K562 (cell line): ENCODE results near the gene NLGN4Y. TPM values are rescaled to one million over a fixed set of nuclear protein-coding genes. Genes with fewer than 3 reads are reported as not detected.

Experiments used
- ATAC-seq: fragments of 200-7000 bp; cut with Tn5 transposase; 3 replicates; pipeline ENCODE4 v1.9.1; 2020; ENCODE audit warnings: moderate library complexity
- BruUV-seq: library from RNA; stranded (reverse); fragments of 400-500 nt; replicated peaks from 2 replicates; lab custom pipeline; 2021; lab: Mats Ljungman, UMichigan
- CTCF ChIA-PET: fragments of 300-600 bp; formaldehyde crosslinking; extraction: SDS; loops from one replicate; lab custom pipeline; 2021; ENCODE audit warnings: low intra/inter-chr PET ratio; lab: Yijun Ruan, JAX
- POLR2A ChIA-PET: fragments of 300-600, 350-650 bp; sonication (Branson Sonifier 250); formaldehyde crosslinking; extraction: SDS; loops from one replicate; lab custom pipeline; 2021; ENCODE audit warnings: antibody characterized with exemption, inconsistent platforms; lab: Yijun Ruan, JAX
- DNase-seq, 4 experiments: peaks; one replicate each; pipeline versions ENCODE4 v3.0.0 to v3.0.0-alpha.2; 2011 to 2018; ENCODE audit warnings: low spot score in 3 of 4, mixed read lengths in 3 of 4; ENCODE audit errors: extremely low read depth in 1 of 4
- FAIRE-seq: peaks from 2 replicates; lab custom pipeline; 2011; peaks lifted over from hg19 to GRCh38; lab: Jason Lieb, UNC
- H2AFZ ChIP-seq: 2 replicates; pipeline ENCODE4 v1.6.0; 2011; ENCODE audit warnings: low read depth, low read length, control low read depth, inconsistent platforms
- H3K27ac ChIP-seq: fragments of 200-600 bp; 3 replicates; pipeline ENCODE4 v1.8.0; 2011; ENCODE audit warnings: low read depth, mild to moderate bottlenecking, control low read depth, inconsistent platforms, low read length, moderate library complexity, mixed read lengths; ENCODE audit errors: extremely low read depth
- H3K27me3 ChIP-seq, 2 experiments: fragments of 300-600 bp in 1 of 2; 2 replicates in 1 of 2; 3 replicates in 1 of 2; pipeline versions ENCODE4 v1.6.0 to v1.8.0; 2011; ENCODE audit warnings: inconsistent platforms in 2 of 2, low read length in 2 of 2, mild to moderate bottlenecking in 1 of 2, mixed read lengths in 1 of 2, moderate library complexity in 1 of 2; ENCODE audit not compliant: control insufficient read depth in 2 of 2, insufficient read depth in 2 of 2
- H3K36me3 ChIP-seq: fragments of 300-600 bp; 3 replicates; pipeline ENCODE4 v1.8.0; 2011; ENCODE audit warnings: mild to moderate bottlenecking, low read length, inconsistent platforms; ENCODE audit not compliant: control insufficient read depth, insufficient read depth
- H3K4me1 ChIP-seq, 2 experiments: fragments of 200-600 bp in 1 of 2; replicated peaks in 1 of 2; 2 replicates in 1 of 2; 3 replicates in 1 of 2; pipeline versions ENCODE4 v1.5.1 to v1.8.0; 2011; ENCODE audit warnings: inconsistent platforms in 2 of 2, low read length in 2 of 2, mild to moderate bottlenecking in 1 of 2, mixed read lengths in 1 of 2, moderate library complexity in 1 of 2; ENCODE audit not compliant: control insufficient read depth in 2 of 2, insufficient read depth in 2 of 2
- H3K4me2 ChIP-seq: 2 replicates; pipeline ENCODE4 v1.6.1; 2011; ENCODE audit warnings: low read length, control low read depth, inconsistent platforms, mixed read lengths; ENCODE audit not compliant: insufficient read depth
- H3K4me3 ChIP-seq: fragments of 200-600 bp; sonication (generic), shearing (Covaris generic); 2 replicates; pipeline ENCODE4 v1.5.1; 2016; ENCODE audit warnings: control low read depth, inconsistent platforms
- H3K79me2 ChIP-seq: fragments of 200-600 bp; 3 replicates; pipeline ENCODE4 v1.8.0; 2011; ENCODE audit warnings: low read length, inconsistent platforms; ENCODE audit not compliant: control insufficient read depth, insufficient read depth
- H3K9ac ChIP-seq, 2 experiments: 2 replicates each; pipeline versions ENCODE4 v1.6.0 to v1.6.1; 2011; ENCODE audit warnings: low read depth in 2 of 2, low read length in 2 of 2, control low read depth in 1 of 2, inconsistent platforms in 1 of 2, mild to moderate bottlenecking in 1 of 2, mixed read lengths in 1 of 2; ENCODE audit not compliant: insufficient read depth in 1 of 2
- H3K9me1 ChIP-seq: one replicate; pipeline ENCODE4 v1.6.0; 2011; ENCODE audit warnings: inconsistent platforms, mild to moderate bottlenecking, low read length, moderate library complexity; ENCODE audit not compliant: control insufficient read depth, insufficient read depth
- H3K9me3 ChIP-seq: replicated peaks from 2 replicates; pipeline ENCODE4 v1.5.1; 2011; ENCODE audit warnings: low read depth, low read length, inconsistent platforms; ENCODE audit not compliant: control insufficient read depth, insufficient read depth
- H4K20me1 ChIP-seq: replicated peaks from 2 replicates; pipeline ENCODE4 v1.6.1; 2011; ENCODE audit warnings: low read length, inconsistent platforms, mixed read lengths; ENCODE audit not compliant: control insufficient read depth, insufficient read depth
- ATF3 ChIP-seq, 2 experiments: fragments of 450-650 bp in 1 of 2; sonication (generic) in 1 of 2; formaldehyde crosslinking in 1 of 2; IDR thresholded peaks in 1 of 2; conservative IDR thresholded peaks in 1 of 2; 2 replicates each; pipeline versions ENCODE4 v1.6.1 to v1.8.1; 2016 to 2023; ENCODE audit warnings: mild to moderate bottlenecking in 2 of 2, moderate library complexity in 2 of 2, inconsistent platforms in 1 of 2, missing genetic modification reagents in 1 of 2
- ETV5 ChIP-seq: sonication (generic); formaldehyde crosslinking; IDR thresholded peaks from 2 replicates; pipeline ENCODE4 v1.4.0; 2020; ENCODE audit warnings: low read depth, mild to moderate bottlenecking, missing genetic modification reagents
- HOXB6 ChIP-seq: fragments of 250-450 bp; sonication (Bioruptor Pico); IDR thresholded peaks from 2 replicates; pipeline ENCODE4 v1.5.1; 2022; ENCODE audit warnings: mild to moderate bottlenecking, borderline replicate concordance
- KLF1 ChIP-seq: fragments of 450-650 bp; IDR thresholded peaks from 2 replicates; pipeline ENCODE4 v1.6.1; 2016; ENCODE audit warnings: missing genetic modification characterization, missing compliant biosample characterization
- KLF6 ChIP-seq: fragments of 250-450 bp; sonication (Bioruptor Pico); IDR thresholded peaks from 2 replicates; pipeline ENCODE4 v1.4.0; 2020; ENCODE audit warnings: mild to moderate bottlenecking, moderate library complexity, borderline replicate concordance
- POLR2AphosphoS2 ChIP-seq: IDR thresholded peaks from 2 replicates; pipeline ENCODE4 v1.6.1; 2012; ENCODE audit warnings: low read length, improper control_type of control experiment
- RHOXF2B ChIP-seq: fragments of 250-450 bp; sonication (Bioruptor Pico); conservative IDR thresholded peaks from 2 replicates; pipeline ENCODE4 v1.5.1; 2021
- STAT5B ChIP-seq: fragments of 250-450 bp; sonication (Bioruptor Pico); IDR thresholded peaks from 2 replicates; pipeline ENCODE4 v1.8.0; 2021; ENCODE audit warnings: mild to moderate bottlenecking, inconsistent platforms
- ZBTB9 ChIP-seq: fragments of 450-650 bp; formaldehyde crosslinking; IDR thresholded peaks from 2 replicates; pipeline ENCODE4 v1.4.0; 2020; ENCODE audit warnings: mild to moderate bottlenecking, moderate library complexity
- ZNF124 ChIP-seq: sonication (generic); formaldehyde crosslinking; IDR thresholded peaks from 2 replicates; pipeline ENCODE4 v1.8.1; 2022; ENCODE audit warnings: missing genetic modification reagents
- ZNF764 ChIP-seq: fragments of 250-450 bp; sonication (Bioruptor Pico); IDR thresholded peaks from 2 replicates; pipeline ENCODE4 v1.4.0; 2020; ENCODE audit warnings: low read depth, mild to moderate bottlenecking, moderate library complexity
- WGBS: fragments of 100-300 bp; shearing (Covaris generic); methylation state at CpG from one replicate; pipeline ENCODE4 v1.1.6; 2016; ENCODE audit warnings: low coverage, mixed read lengths; ENCODE audit not compliant: insufficient coverage; ENCODE audit errors: missing lambda C conversion rate; 5-methylcytosine and 5-hydroxymethylcytosine counted together
- in situ Hi-C: fragments of 300-500 bp; cut with MboI; formaldehyde crosslinking; loops from 4 replicates; pipeline ENCODE4 v1.15.0; 2018; ENCODE audit warnings: inconsistent platforms, mixed read lengths
- intact Hi-C: fragments of 100-400 bp; cut with micrococcal nuclease; formaldehyde crosslinking; loops from 2 replicates; pipeline ENCODE4 v1.14.2; 2022
- polyA plus RNA-seq, 8 experiments: library from polyadenylated mRNA; depleted of rRNA in 4 of 8; stranded (reverse) in 5 of 8; unstranded in 3 of 8; fragments of >200 nt; fragmentation: Nextera tagmentation in 2 of 8; fragmentation: Illumina TruSeq in 1 of 8; extraction: Ambion mirVana in 2 of 8; extraction: Trizol in 1 of 8; gene quantifications; 2 replicates each; pipeline versions ENCODE4 v1.2.1 to v1.2.3, GENCODE V29; 2011 to 2014; ENCODE audit warnings: inconsistent platforms in 1 of 8, missing spikeins in 1 of 8
- total RNA-seq, 7 experiments: library from RNA; depleted of rRNA in 6 of 7; stranded (reverse); fragments of >200 nt in 6 of 7; fragmentation: Illumina TruSeq in 2 of 7; extraction: Trizol in 2 of 7; gene quantifications; 2 replicates each; pipeline versions ENCODE4 v1.2.1 to v1.2.3, GENCODE V29; 2011 to 2021; ENCODE audit warnings: low replicate concordance in 1 of 7
- TF ChIP-seq, protein P1 (sequence below): fragments of 450-650 bp; formaldehyde crosslinking; IDR thresholded peaks from 2 replicates; pipeline ENCODE4 v1.4.0; 2020; ENCODE audit warnings: mild to moderate bottlenecking, moderate library complexity

The NLGN4Y gene
- total and polyA plus RNA-seq, 9 of the 15 experiments (the other 6 are each of a cell fraction or from before 2014, with no cell fraction given), result not detected

DNA sequence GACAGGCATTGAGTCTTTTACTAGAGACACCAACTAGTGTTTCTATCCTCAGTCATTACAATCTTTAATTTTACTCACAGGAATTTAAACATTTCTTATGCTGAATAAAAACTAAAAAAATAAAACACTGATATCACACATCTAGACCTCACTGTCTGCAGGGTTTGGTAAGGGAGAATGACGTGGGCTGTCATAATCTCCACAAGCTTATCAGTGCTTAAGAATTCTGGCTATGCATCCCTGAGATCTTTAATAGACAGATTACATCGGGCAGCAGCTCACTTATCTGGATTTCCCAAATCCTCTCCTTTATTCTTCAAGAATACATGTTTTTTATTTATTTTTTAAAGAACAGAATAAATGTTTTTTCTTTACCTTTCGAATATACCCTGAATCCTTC is 313.1 kb downstream of the NLGN4Y start (continued):
- no peak for TF ChIP-seq ATF3 (IDR thresholded peaks at IDR 0.05)
- no peak for TF ChIP-seq ATF3 (CRISPR knock-in tag; conservative IDR thresholded peaks at IDR 0.05)
- TF ChIP-seq, protein P1, sequence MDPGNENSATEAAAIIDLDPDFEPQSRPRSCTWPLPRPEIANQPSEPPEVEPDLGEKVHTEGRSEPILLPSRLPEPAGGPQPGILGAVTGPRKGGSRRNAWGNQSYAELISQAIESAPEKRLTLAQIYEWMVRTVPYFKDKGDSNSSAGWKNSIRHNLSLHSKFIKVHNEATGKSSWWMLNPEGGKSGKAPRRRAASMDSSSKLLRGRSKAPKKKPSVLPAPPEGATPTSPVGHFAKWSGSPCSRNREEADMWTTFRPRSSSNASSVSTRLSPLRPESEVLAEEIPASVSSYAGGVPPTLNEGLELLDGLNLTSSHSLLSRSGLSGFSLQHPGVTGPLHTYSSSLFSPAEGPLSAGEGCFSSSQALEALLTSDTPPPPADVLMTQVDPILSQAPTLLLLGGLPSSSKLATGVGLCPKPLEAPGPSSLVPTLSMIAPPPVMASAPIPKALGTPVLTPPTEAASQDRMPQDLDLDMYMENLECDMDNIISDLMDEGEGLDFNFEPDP (CRISPR knock-in tag), result no peak
- no peak for TF ChIP-seq POLR2AphosphoS2
- no peak for TF ChIP-seq ETV5 (CRISPR knock-in tag)
- TF ChIP-seq KLF1 (tag), result no peak
- no peak for TF ChIP-seq ZNF764 (CRISPR knock-in tag)
- TF ChIP-seq STAT5B (CRISPR knock-in tag), result no peak
- no peak for TF ChIP-seq KLF6 (CRISPR knock-in tag)
- TF ChIP-seq RHOXF2B, result no peak

- in situ Hi-C loops (no loop called here), intact Hi-C loops (no loop called here)
- DNase-seq (no peak), FAIRE-seq (no peak), ATAC-seq (no peak)
- ChIA-PET POLR2A (no interaction called here), CTCF (no interaction called here)
- Histone ChIP-seq H3K27me3 (no peaks in the 10 kb centered on the region), H3K27ac (no peak overlapping the region), H2AFZ (no peak overlapping the region), H3K4me2 (no peak overlapping the region), H3K9me3 (no peaks in the 10 kb centered on the region), H3K4me3 (no peak overlapping the region), H3K9me1 (no peaks in the 10 kb centered on the region), H4K20me1 (no peaks in the 10 kb centered on the region), H3K4me1 (no peaks in the 10 kb centered on the region), H3K36me3 (no peaks in the 10 kb centered on the region), H3K79me2 (no peaks in the 10 kb centered on the region), H3K9ac (no peak overlapping the region)
- TF ChIP-seq HOXB6 (no peak), ZBTB9 (no peak), ZNF124 (no peak)
- no TSS peak for BruUV-seq
- no CpG with 5 or more reads among the region's 1 CpG for WGBS
Measured at GRCh38 chrY:14850734-14851133, 326.4 kb downstream of the NLGN4Y start.
